ENCODE measurements around the gene TMEM179.

The TMEM179 gene

GRCh38 chr14:104561124-104561557 lies 43.4 kb downstream of the TMEM179 start:
- Histone ChIP-seq H3K9me2 (replicated peaks; ENCODE audit: control insufficient read depth, low read length) (no peaks in the 10 kb centered on the region), H3K27me3 (ENCODE audit: control insufficient read depth, low read length) (no peaks in the 10 kb centered on the region), H3K4me1 (ENCODE audit: control insufficient read depth, low read length) (no peaks in the 10 kb centered on the region), H3K4me3 (ENCODE audit: low read length) (no peak overlapping the region), H4K20me1 (ENCODE audit: control insufficient read depth, insufficient read depth, low read depth, low read length) (no peaks in the 10 kb centered on the region), H3K36me3 (ENCODE audit: control insufficient read depth, low read length) (no peaks in the 10 kb centered on the region), H3F3A (ENCODE audit: control insufficient read depth, insufficient read depth) (no peaks in the 10 kb centered on the region), H3K79me2 (ENCODE audit: control insufficient read depth, low read length) (no peaks in the 10 kb centered on the region), H3K4me2 (ENCODE audit: low read length) (no peak overlapping the region), H3K9me3 (ENCODE audit: control insufficient read depth, insufficient read depth, low read length) (no peaks in the 10 kb centered on the region), H3K27ac (ENCODE audit: low read depth, low read length) (no peak overlapping the region)
- TF ChIP-seq EZH2phosphoT487 (IDR thresholded peaks at IDR 0.05; ENCODE audit: borderline replicate concordance, low read length) (no peak), CTCF (IDR thresholded peaks at IDR 0.05; ENCODE audit: low read depth, low read length, poor library complexity, severe bottlenecking) (no peak)

GRCh38 chr14:104560586-104560945 lies 44.0 kb downstream of the TMEM179 start:
- no peaks in the 10 kb centered on the region for H4K20me1 ChIP-seq (ENCODE audit: control insufficient read depth, insufficient read depth, low read depth, low read length)
- no peaks in the 10 kb centered on the region for H3K36me3 ChIP-seq (ENCODE audit: control insufficient read depth, low read length)
- no peaks in the 10 kb centered on the region for H3F3A ChIP-seq (ENCODE audit: control insufficient read depth, insufficient read depth)
- H3K9me3 ChIP-seq (ENCODE audit: control insufficient read depth, insufficient read depth, low read length) = no peaks in the 10 kb centered on the region
- no peak overlapping the region for H3K4me2 ChIP-seq (ENCODE audit: low read length)
- no peaks in the 10 kb centered on the region for H3K27me3 ChIP-seq (ENCODE audit: control insufficient read depth, low read length)
- H3K79me2 ChIP-seq (ENCODE audit: control insufficient read depth, low read length) = no peaks in the 10 kb centered on the region
- no peak overlapping the region for H3K4me3 ChIP-seq (ENCODE audit: low read length)
- H3K27ac ChIP-seq (ENCODE audit: low read depth, low read length) = no peak overlapping the region
- H3K9me2 ChIP-seq (replicated peaks; ENCODE audit: control insufficient read depth, low read length) = no peaks in the 10 kb centered on the region
- H3K4me1 ChIP-seq (ENCODE audit: control insufficient read depth, low read length) = no peaks in the 10 kb centered on the region
- TF ChIP-seq CTCF (IDR thresholded peaks at IDR 0.05; ENCODE audit: low read depth, low read length, poor library complexity, severe bottlenecking) (no peak), EZH2phosphoT487 (IDR thresholded peaks at IDR 0.05; ENCODE audit: borderline replicate concordance, low read length) (no peak)

- no peaks in the 10 kb centered on the region for H3K4me1 ChIP-seq (ENCODE audit: control insufficient read depth, low read length)
- H3K4me3 ChIP-seq (ENCODE audit: low read length) = no peak overlapping the region
- no peaks in the 10 kb centered on the region for H4K20me1 ChIP-seq (ENCODE audit: control insufficient read depth, insufficient read depth, low read depth, low read length)
- H3K9me2 ChIP-seq (replicated peaks; ENCODE audit: control insufficient read depth, low read length) = no peaks in the 10 kb centered on the region
- H3F3A ChIP-seq (ENCODE audit: control insufficient read depth, insufficient read depth) = no peaks in the 10 kb centered on the region
- H3K27me3 ChIP-seq (ENCODE audit: control insufficient read depth, low read length) = no peaks in the 10 kb centered on the region
- H3K27ac ChIP-seq (ENCODE audit: low read depth, low read length) = no peak overlapping the region
- no peak overlapping the region for H3K4me2 ChIP-seq (ENCODE audit: low read length)
- H3K9me3 ChIP-seq (ENCODE audit: control insufficient read depth, insufficient read depth, low read length) = no peaks in the 10 kb centered on the region
- TF ChIP-seq EZH2phosphoT487 (IDR thresholded peaks at IDR 0.05; ENCODE audit: borderline replicate concordance, low read length) (no peak), CTCF (IDR thresholded peaks at IDR 0.05; ENCODE audit: low read depth, low read length, poor library complexity, severe bottlenecking) (no peak)
- no peaks in the 10 kb centered on the region for H3K79me2 ChIP-seq (ENCODE audit: control insufficient read depth, low read length)
- no peaks in the 10 kb centered on the region for H3K36me3 ChIP-seq (ENCODE audit: control insufficient read depth, low read length)
These were observed 44.6 kb downstream of the TMEM179 start for GRCh38 chr14:104559804-104560585.

All from DOHH2 (cell line).